HFF-Myc (cell line): ENCODE results near the gene TCP1.
"Not testable (repeated sequence)": the region's sequence is repeated elsewhere in the genome, so short reads cannot be mapped to it uniquely, and the experiment has no call there.

Experiments
- DNase-seq: peaks from one replicate; pipeline ENCODE4 v3.0.0-alpha.2; 2011; ENCODE audit warnings: low read depth; ENCODE audit errors: extremely low read depth
- H3K4me3 ChIP-seq: replicated peaks from 2 replicates; pipeline ENCODE4 v1.5.1; 2011; ENCODE audit warnings: low read depth, mild to moderate bottlenecking, control low read depth, low read length
- TF ChIP-seq, protein P1 (sequence below): IDR thresholded peaks from 2 replicates; pipeline ENCODE4 v1.5.1; 2012; ENCODE audit warnings: mild to moderate bottlenecking, low read depth, low read length, control low read depth; ENCODE audit errors: missing control alignments

Gene TCP1

DNA sequence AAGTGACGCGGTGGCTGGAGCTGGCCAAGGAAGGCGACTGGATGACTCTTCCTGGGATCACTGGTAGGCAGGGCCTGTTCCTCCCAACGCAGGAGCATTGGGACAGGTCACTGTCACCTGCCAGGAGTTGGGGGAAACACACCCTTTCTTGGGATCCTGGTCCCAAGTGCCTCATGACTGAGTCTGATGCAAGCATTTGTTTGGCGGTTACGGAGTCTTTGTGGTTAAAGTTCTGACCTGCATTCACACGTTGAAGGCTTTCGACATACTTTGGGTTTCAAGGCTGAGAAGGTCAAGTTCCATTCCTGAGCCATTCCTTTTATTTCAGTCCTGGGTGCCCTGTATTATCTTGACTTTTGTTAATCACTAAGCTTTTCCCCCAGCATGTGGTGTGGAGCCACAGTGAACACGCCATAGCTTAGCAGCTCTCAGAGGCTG is 16.6 kb upstream of the TCP1 start:
- H3K4me3 ChIP-seq, result no peak overlapping the region
- no peak for DNase-seq
- TF ChIP-seq, protein P1, sequence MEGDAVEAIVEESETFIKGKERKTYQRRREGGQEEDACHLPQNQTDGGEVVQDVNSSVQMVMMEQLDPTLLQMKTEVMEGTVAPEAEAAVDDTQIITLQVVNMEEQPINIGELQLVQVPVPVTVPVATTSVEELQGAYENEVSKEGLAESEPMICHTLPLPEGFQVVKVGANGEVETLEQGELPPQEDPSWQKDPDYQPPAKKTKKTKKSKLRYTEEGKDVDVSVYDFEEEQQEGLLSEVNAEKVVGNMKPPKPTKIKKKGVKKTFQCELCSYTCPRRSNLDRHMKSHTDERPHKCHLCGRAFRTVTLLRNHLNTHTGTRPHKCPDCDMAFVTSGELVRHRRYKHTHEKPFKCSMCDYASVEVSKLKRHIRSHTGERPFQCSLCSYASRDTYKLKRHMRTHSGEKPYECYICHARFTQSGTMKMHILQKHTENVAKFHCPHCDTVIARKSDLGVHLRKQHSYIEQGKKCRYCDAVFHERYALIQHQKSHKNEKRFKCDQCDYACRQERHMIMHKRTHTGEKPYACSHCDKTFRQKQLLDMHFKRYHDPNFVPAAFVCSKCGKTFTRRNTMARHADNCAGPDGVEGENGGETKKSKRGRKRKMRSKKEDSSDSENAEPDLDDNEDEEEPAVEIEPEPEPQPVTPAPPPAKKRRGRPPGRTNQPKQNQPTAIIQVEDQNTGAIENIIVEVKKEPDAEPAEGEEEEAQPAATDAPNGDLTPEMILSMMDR, result no peak

DNA sequence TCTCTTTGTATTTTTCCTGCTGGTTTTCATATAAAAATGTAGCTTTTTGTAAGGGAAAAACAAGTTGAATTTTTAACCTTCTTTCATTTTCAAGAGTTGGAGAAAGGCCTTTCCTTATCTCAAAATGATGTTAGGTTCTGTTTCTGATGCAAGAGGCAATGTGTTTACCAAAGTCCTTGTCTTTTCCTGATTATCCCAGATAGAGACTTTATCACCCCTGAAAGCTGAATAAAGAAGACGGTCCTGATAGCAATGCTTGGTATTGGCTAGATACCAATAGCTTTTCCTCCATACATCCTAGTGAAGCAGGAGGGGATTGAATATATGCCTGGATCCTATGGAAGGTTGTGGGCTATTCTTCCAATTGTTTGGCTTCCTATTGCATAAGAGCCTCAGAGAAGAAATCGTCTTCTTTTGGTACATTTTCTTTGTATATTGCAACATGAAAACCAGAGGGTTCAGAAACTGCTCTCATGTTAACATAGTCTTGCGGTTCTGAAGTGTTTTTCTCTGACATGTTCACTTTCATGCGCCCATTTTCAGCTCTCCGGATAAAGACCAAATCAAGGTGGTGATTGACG is 16.1 kb upstream of the TCP1 start:
- TF ChIP-seq, protein P1, result no peak
- no peak overlapping the region for H3K4me3 ChIP-seq

GRCh38 chr6:159804504-159804903 is 15.1 kb upstream of the TCP1 start:
- TF ChIP-seq, protein P1, result no peak
- DNase-seq, result no peak
- H3K4me3 ChIP-seq, result no peak overlapping the region

More for the DNA sequence above, 16.1 kb upstream of the TCP1 start:
- no peak for DNase-seq

GRCh38 chr6:159801935-159802334 is 12.5 kb upstream of the TCP1 start:
- TF ChIP-seq, protein P1, result no peak
- no peak overlapping the region for H3K4me3 ChIP-seq
- DNase-seq, result no peak

- TF ChIP-seq, protein P1, result no peak
- no peak within 1 kb of the TSS for H3K4me3 ChIP-seq
These were observed 10.9 kb upstream of the TCP1 start, which contains the start of gene PNLDC1 for GRCh38 chr6:159800141-159800865. TSS of gene PNLDC1 (plus strand) at chr6:159800276. CDS start at chr6:159800308, 32 bp downstream.

DNA sequence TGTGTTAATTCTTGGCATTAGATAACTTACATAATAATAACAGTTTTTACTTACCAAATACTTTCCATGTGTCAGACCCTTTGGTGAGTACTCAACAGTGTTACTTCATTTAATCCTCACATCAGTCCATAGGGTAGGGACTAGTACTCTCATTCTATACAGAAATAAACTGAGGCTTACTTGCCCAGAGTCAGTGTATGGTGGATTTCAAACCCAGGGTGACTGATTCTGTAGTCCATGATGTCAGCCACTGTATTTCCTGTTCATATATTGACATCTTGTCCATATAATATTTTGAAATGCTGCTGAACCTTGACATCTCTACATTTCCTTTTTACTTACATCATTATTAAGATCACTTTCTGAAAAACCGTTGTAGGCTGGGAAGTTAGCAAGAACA is 8.2 kb upstream of the TCP1 start:
- TF ChIP-seq, protein P1, result no peak
- no peak for DNase-seq
- H3K4me3 ChIP-seq, result no peak overlapping the region

More at GRCh38 chr6:159800141-159800865, 10.9 kb upstream of the TCP1 start, which contains the start of gene PNLDC1:
- DNase-seq, result no peak

DNA sequence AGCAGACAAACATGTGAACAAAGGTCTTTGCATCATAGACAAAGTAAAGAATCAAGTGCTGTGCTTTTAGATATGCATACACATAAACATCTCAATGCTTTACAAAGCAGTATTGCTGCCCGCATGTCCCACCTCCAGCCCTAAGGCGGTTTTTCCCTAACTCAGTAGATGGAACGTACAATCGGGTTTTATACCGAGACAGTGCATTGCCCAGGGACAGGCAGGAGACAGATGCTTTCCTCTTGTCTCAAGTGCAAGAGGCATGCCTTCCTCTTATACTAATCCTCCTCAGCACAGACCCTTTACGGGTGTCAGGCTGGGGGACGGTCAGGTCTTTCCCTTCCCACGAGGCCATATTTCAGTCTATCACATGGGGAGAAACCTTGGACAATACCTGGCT is 5.6 kb upstream of the TCP1 start:
- DNase-seq, H3K4me3 ChIP-seq: not testable (repeated sequence)
